Sigmoid colon (tissue), 7 donors: Measurements from ENCODE around the gene OR2V1. TPM values are rescaled to one million over a fixed set of nuclear protein-coding genes. Genes with fewer than 3 reads are reported as not detected.
"Not testable (repeated sequence)": the region's sequence is repeated elsewhere in the genome, so short reads cannot be mapped to it uniquely, and the experiment has no call there.

Experiments
- DNase-seq: peaks from one replicate; pipeline ENCODE4 v3.0.0-alpha.2; 2019
- H3K27ac ChIP-seq, 4 donors: fragments of 200-600 bp; sonication (generic); one replicate each; pipeline ENCODE4 v1.5.1; 2016 to 2019; ENCODE audit warnings: mild to moderate bottlenecking in 1 of 4
- H3K27me3 ChIP-seq, 3 donors: fragments of 200-600 bp; sonication (generic); one replicate each; pipeline ENCODE4 v1.5.1; 2019; ENCODE audit warnings: mild to moderate bottlenecking in 1 of 3
- H3K36me3 ChIP-seq, 4 donors: fragments of 200-600 bp; sonication (generic); one replicate each; pipeline ENCODE4 v1.5.1; 2016 to 2019
- H3K4me1 ChIP-seq, 4 donors: fragments of 200-600 bp; sonication (generic); one replicate each; pipeline ENCODE4 v1.5.1; 2017 to 2019
- H3K4me3 ChIP-seq, 4 donors: fragments of 200-600 bp; sonication (generic); one replicate each; pipeline ENCODE4 v1.5.1; 2017 to 2019; ENCODE audit warnings: mild to moderate bottlenecking in 2 of 4, moderate library complexity in 1 of 4
- H3K9me3 ChIP-seq, 4 donors: fragments of 200-600 bp in 3 of 4; sonication (generic) in 3 of 4; one replicate each; pipeline versions ENCODE4 v1.5.1 to v1.6.1; 2013 to 2019
- CTCF ChIP-seq, 4 experiments: fragments of 450-650 bp in 3 of 4; fragments of 200-600 bp in 1 of 4; IDR thresholded peaks; one replicate each; pipeline ENCODE4 v1.5.1; 2016 to 2019; ENCODE audit warnings: antibody characterized with exemption in 4 of 4, mild to moderate bottlenecking in 3 of 4, moderate library complexity in 2 of 4
- EP300 ChIP-seq, 4 donors: sonication (generic); formaldehyde crosslinking; IDR thresholded peaks; one replicate each; pipeline ENCODE4 v1.6.1; 2017; ENCODE audit warnings: antibody characterized with exemption in 4 of 4
- POLR2A ChIP-seq, 2 donors: fragments of 450-650 bp; IDR thresholded peaks; one replicate each; pipeline ENCODE4 v1.6.1; 2016; ENCODE audit warnings: antibody characterized with exemption in 2 of 2, mild to moderate bottlenecking in 2 of 2, moderate library complexity in 2 of 2
- POLR2AphosphoS5 ChIP-seq, 4 donors: sonication (generic); formaldehyde crosslinking; IDR thresholded peaks; one replicate each; pipeline ENCODE4 v1.6.1; 2017; ENCODE audit warnings: antibody characterized with exemption in 4 of 4
- WGBS, 2 donors: extraction: QIAGEN DNeasy Blood & Tissue Kit; methylation state at CpG; one replicate each; pipeline ENCODE4 v1.1.7; 2013; 5-methylcytosine and 5-hydroxymethylcytosine counted together
- intact Hi-C: fragments of 100-400 bp; cut with DNase I; formaldehyde crosslinking; loops from one replicate; pipeline ENCODE4 v1.15.1; 2023
- polyA plus RNA-seq, 3 donors: library from polyadenylated mRNA; stranded (reverse); fragments of 200-250 nt; gene quantifications; one replicate each; pipeline ENCODE4 v1.2.3, GENCODE V29; 2013
- total RNA-seq, 4 donors: library from RNA; depleted of rRNA; stranded (reverse); fragments of >200 nt; gene quantifications; one replicate each; pipeline ENCODE4 v1.1.0, GENCODE V29; 2016
- donor health status: healthy with polysubstance abuse.
- donor health status: Bipolar disorder and iron deficiency.
- donor health status: healthy.

The OR2V1 gene
- not detected for total RNA-seq
- polyA plus RNA-seq, result not detected

GRCh38 chr5:181130832-181131496 lies at the start of gene OR2V1:
Gene OR2V1, minus strand, starts transcription at chr5:181131169. Its CDS starts 5,865 bp downstream, at chr5:181125304.
- Histone ChIP-seq H3K9me3 (no peaks in the 10 kb centered on the region), H3K4me1 (no peaks in the 10 kb centered on the region), H3K27ac (no peak within 1 kb of the TSS), H3K4me3 (no peak within 1 kb of the TSS), H3K27me3 (peaks cover 0 to 68% (median 3%) of the 10 kb centered on the region in 3 donors), H3K36me3 (no peaks in the 10 kb centered on the region)
- TF ChIP-seq CTCF (IDR thresholded peaks at IDR 0.05) (no peak), POLR2A (IDR thresholded peaks at IDR 0.05) (no peak), EP300 (IDR thresholded peaks at IDR 0.05) (no peak), POLR2AphosphoS5 (IDR thresholded peaks at IDR 0.05) (no peak)
- 48 to 63% methylated on average over 14 of the region's 14 CpGs for WGBS, 2 donors
- DNase-seq, result peak; percentile 24
- intact Hi-C loops, result no loop called here

GRCh38 chr5:181177559-181177958 lies 46.6 kb upstream of the OR2V1 start:
- H3K27ac ChIP-seq, H3K4me3 ChIP-seq, H3K36me3 ChIP-seq, DNase-seq, H3K9me3 ChIP-seq, intact Hi-C loops: not testable (repeated sequence)
- WGBS, 2 donors, result 58 to 73% methylated on average over 14 of the region's 14 CpGs
- Histone ChIP-seq H3K27me3 (peaks cover 19 to 37% (median 27%) of the 10 kb centered on the region in 3 donors), H3K4me1 (peaks cover 0 to 13% (median 0%) of the 10 kb centered on the region in 4 donors)

GRCh38 chr5:181176254-181176952 lies 45.4 kb upstream of the OR2V1 start:
- no peak for DNase-seq
- H3K4me3 ChIP-seq, result no peak overlapping the region
- peaks cover 24 to 49% (median 39%) of the 10 kb centered on the region in 3 donors for H3K27me3 ChIP-seq
- H3K27ac ChIP-seq, result no peak overlapping the region
- H3K36me3 ChIP-seq, result no peaks in the 10 kb centered on the region
- 49 to 72% methylated on average over 3 of the region's 3 CpGs for WGBS, 2 donors
- peaks cover 0 to 14% (median 0%) of the 10 kb centered on the region in 4 donors for H3K4me1 ChIP-seq
- H3K9me3 ChIP-seq, result no peaks in the 10 kb centered on the region
- TF ChIP-seq POLR2AphosphoS5 (IDR thresholded peaks at IDR 0.05) (no peak), CTCF (IDR thresholded peaks at IDR 0.05) (no peak), EP300 (IDR thresholded peaks at IDR 0.05) (no peak), POLR2A (IDR thresholded peaks at IDR 0.05) (no peak)
- intact Hi-C loops, result no loop called here

- no peaks in the 10 kb centered on the region for H3K9me3 ChIP-seq
- H3K4me3 ChIP-seq, result no peak overlapping the region
- WGBS, 2 donors, result 6 to 18% methylated on average over 50 of the region's 50 CpGs
- H3K27ac ChIP-seq, result no peak overlapping the region
- TF ChIP-seq CTCF (IDR thresholded peaks at IDR 0.05), result no peak
- TF ChIP-seq POLR2AphosphoS5 (IDR thresholded peaks at IDR 0.05), result no peak
- TF ChIP-seq POLR2A (IDR thresholded peaks at IDR 0.05), result no peak
- TF ChIP-seq EP300 (IDR thresholded peaks at IDR 0.05), result no peak
- intact Hi-C loops, result no loop called here
- peaks cover 0 to 23% (median 7%) of the 10 kb centered on the region in 4 donors for H3K4me1 ChIP-seq
- peaks cover 33 to 76% (median 66%) of the 10 kb centered on the region in 3 donors for H3K27me3 ChIP-seq
- no peaks in the 10 kb centered on the region for H3K36me3 ChIP-seq
- no peak for DNase-seq
Measured at GRCh38 chr5:181173420-181174342, 42.7 kb upstream of the OR2V1 start.
